ENCODE measurements around the gene ARHGAP28. TPM values are rescaled to one million over a fixed set of nuclear protein-coding genes. Genes with fewer than 3 reads are reported as not detected.

The ARHGAP28 gene
- total RNA-seq, 6 experiments from 2014 or later = 0.13 to 1.7 (median 0.61) TPM; not detected in 1

- H3K9me3 ChIP-seq = no peaks in the 10 kb centered on the region
- 66% methylated on average over 2 of the region's 2 CpGs for WGBS (ENCODE audit: insufficient coverage, low coverage, low lambda C conversion rate, missing lambda C conversion rate)
- H3K27ac ChIP-seq = no peak overlapping the region
- TF ChIP-seq CTCF (IDR thresholded peaks at IDR 0.05) = no peak
- no peak for TF ChIP-seq POLR2A (IDR thresholded peaks at IDR 0.05)
- H3K4me3 ChIP-seq = no peak overlapping the region
- H3K27me3 ChIP-seq = no peaks in the 10 kb centered on the region
- no peaks in the 10 kb centered on the region for H3K4me1 ChIP-seq
- no peak for DNase-seq
- intact Hi-C loops (cut with DNase I) = no loop called here
- no peaks in the 10 kb centered on the region for H3K36me3 ChIP-seq
- ATAC-seq = no peak
These were observed 147.1 kb downstream of the ARHGAP28 start for GRCh38 chr18:6876641-6877041.

GRCh38 chr18:6877288-6877687, 147.8 kb downstream of the ARHGAP28 start:
- Histone ChIP-seq H3K36me3 (no peaks in the 10 kb centered on the region), H3K9me3 (no peaks in the 10 kb centered on the region), H3K27me3 (no peaks in the 10 kb centered on the region), H3K27ac (no peak overlapping the region), H3K4me3 (no peak overlapping the region), H3K4me1 (no peaks in the 10 kb centered on the region)
- 76% methylated on average over 9 of the region's 14 CpGs for WGBS (ENCODE audit: insufficient coverage, low coverage, low lambda C conversion rate, missing lambda C conversion rate)
- intact Hi-C loops (cut with DNase I) = no loop called here
- no peak for DNase-seq
- no peak for ATAC-seq
- TF ChIP-seq POLR2A (IDR thresholded peaks at IDR 0.05) (no peak), CTCF (IDR thresholded peaks at IDR 0.05) (no peak)

- Histone ChIP-seq H3K4me1 (no peaks in the 10 kb centered on the region), H3K9me3 (no peaks in the 10 kb centered on the region), H3K36me3 (no peaks in the 10 kb centered on the region), H3K27me3 (no peaks in the 10 kb centered on the region), H3K4me3 (no peak overlapping the region), H3K27ac (no peak overlapping the region)
- ATAC-seq (no peak), DNase-seq (no peak)
- no peak for TF ChIP-seq CTCF (IDR thresholded peaks at IDR 0.05)
- no peak for TF ChIP-seq POLR2A (IDR thresholded peaks at IDR 0.05)
- 57% methylated on average over 11 of the region's 11 CpGs for WGBS (ENCODE audit: insufficient coverage, low coverage, low lambda C conversion rate, missing lambda C conversion rate)
- intact Hi-C loops (cut with DNase I) = no loop called here
These were observed 149.2 kb downstream of the ARHGAP28 start for GRCh38 chr18:6878556-6879297.

- H3K9me3 ChIP-seq = no peaks in the 10 kb centered on the region
- ATAC-seq = no peak
- WGBS (ENCODE audit: insufficient coverage, low coverage, low lambda C conversion rate, missing lambda C conversion rate) = 59% methylated on average over 10 of the region's 14 CpGs
- intact Hi-C loops (cut with DNase I) = loop anchor here (10.0 kb wide), 2 partner anchors 335 to 345 kb away; no protein-coding TSS in a partner anchor
- no peaks in the 10 kb centered on the region for H3K27me3 ChIP-seq
- no peaks in the 10 kb centered on the region for H3K4me1 ChIP-seq
- DNase-seq = no peak
- no peak for TF ChIP-seq CTCF (IDR thresholded peaks at IDR 0.05)
- TF ChIP-seq POLR2A (IDR thresholded peaks at IDR 0.05) = no peak
- H3K4me3 ChIP-seq = no peak overlapping the region
- H3K27ac ChIP-seq = no peak overlapping the region
- H3K36me3 ChIP-seq = no peaks in the 10 kb centered on the region
These were observed 150.1 kb downstream of the ARHGAP28 start for GRCh38 chr18:6879508-6880195.

Data from right lobe of liver (tissue), 6 donors.